HTR-8/SVneo (cell line): Measurements from ENCODE around the gene USP17L17.
A peak's percentile ranks its signal among the peaks of the same experiment; 100 is the strongest.
"Not testable (repeated sequence)": the region's sequence is repeated elsewhere in the genome, so short reads cannot be mapped to it uniquely, and the experiment has no call there.

Experiments
- DNase-seq: peaks from one replicate; pipeline ENCODE4 v3.0.0; 2011; ENCODE audit warnings: low spot score, mixed read lengths; ENCODE audit not compliant: insufficient read length
- FAIRE-seq: peaks from 2 replicates; lab custom pipeline; 2011; peaks lifted over from hg19 to GRCh38; lab: Jason Lieb, UNC

Gene USP17L17, protein sequence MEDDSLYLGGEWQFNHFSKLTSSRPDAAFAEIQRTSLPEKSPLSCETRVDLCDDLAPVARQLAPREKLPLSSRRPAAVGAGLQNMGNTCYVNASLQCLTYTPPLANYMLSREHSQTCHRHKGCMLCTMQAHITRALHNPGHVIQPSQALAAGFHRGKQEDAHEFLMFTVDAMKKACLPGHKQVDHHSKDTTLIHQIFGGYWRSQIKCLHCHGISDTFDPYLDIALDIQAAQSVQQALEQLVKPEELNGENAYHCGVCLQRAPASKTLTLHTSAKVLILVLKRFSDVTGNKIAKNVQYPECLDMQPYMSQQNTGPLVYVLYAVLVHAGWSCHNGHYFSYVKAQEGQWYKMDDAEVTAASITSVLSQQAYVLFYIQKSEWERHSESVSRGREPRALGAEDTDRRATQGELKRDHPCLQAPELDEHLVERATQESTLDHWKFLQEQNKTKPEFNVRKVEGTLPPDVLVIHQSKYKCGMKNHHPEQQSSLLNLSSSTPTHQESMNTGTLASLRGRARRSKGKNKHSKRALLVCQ

GRCh38 chr4:9243579-9243978 lies at the start of gene USP17L17:
USP17L17 (plus strand) TSS chr4:9243879; CDS start chr4:9243879, 0 bp downstream.
- DNase-seq, FAIRE-seq: not testable (repeated sequence)

DNA sequence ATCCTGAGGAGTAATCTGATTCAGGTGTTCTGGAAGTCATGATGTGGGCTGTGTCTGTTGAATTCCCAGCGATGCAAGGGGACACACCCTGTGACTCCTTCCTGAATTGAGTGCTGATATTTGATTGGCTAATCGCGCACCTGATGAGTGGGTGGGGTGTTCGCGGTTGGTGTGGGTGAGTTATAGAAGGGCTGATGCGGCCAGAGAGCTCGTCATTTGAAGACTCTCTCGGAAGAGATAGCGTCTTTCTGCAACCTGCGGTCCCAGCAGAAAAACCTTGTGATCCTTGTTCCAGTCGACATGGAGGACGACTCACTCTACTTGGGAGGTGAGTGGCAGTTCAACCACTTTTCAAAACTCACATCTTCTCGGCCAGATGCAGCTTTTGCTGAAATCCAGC lies 33.3 kb upstream of the USP17L17 start, which contains the start of gene USP17L10:
TSS of gene USP17L10 (plus strand) at position 301 of the 400 bp plus-strand sequence. CDS start at position 301, 0 bp downstream.
- DNase-seq, FAIRE-seq: not testable (repeated sequence)

- DNase-seq, FAIRE-seq: not testable (repeated sequence)
Observed at GRCh38 chr4:9214701-9215100, 29.0 kb upstream of the USP17L17 start.

GRCh38 chr4:9215105-9215504 lies 28.6 kb upstream of the USP17L17 start, which contains the start of gene USP17L11:
USP17L11 (plus strand) TSS chr4:9215405; CDS start chr4:9215405, 0 bp downstream.
- not testable (repeated sequence) for FAIRE-seq, DNase-seq

DNA sequence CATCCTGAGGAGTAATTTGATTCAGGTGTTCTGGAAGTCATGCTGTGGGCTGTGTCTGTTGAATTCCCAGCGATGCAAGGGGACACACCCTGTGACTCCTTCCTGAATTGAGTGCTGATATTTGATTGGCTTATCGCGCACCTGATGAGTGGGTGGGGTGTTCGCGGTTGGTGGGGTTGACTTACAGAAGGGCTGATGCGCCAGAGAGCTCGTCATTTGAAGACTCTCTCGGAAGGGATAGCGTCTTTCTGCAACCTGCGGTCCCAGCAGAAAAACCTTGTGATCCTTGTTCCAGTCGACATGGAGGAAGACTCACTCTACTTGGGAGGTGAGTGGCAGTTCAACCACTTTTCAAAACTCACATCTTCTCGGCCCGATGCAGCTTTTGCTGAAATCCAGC lies 23.8 kb upstream of the USP17L17 start, which contains the start of gene USP17L12:
TSS of gene USP17L12 (plus strand) at position 301 of the 400 bp plus-strand sequence. CDS start at position 301, 0 bp downstream.
- FAIRE-seq = not testable (repeated sequence)

GRCh38 chr4:9224596-9224995 lies 19.1 kb upstream of the USP17L17 start, which contains the start of gene USP17L13:
USP17L13 (plus strand) TSS chr4:9224896; CDS start chr4:9224896, 0 bp downstream.
- not testable (repeated sequence) for DNase-seq, FAIRE-seq

More for the DNA sequence above, 23.8 kb upstream of the USP17L17 start, which contains the start of gene USP17L12:
- DNase-seq = not testable (repeated sequence)

GRCh38 chr4:9230249-9230648 lies 13.4 kb upstream of the USP17L17 start:
- not testable (repeated sequence) for DNase-seq, FAIRE-seq

DNA sequence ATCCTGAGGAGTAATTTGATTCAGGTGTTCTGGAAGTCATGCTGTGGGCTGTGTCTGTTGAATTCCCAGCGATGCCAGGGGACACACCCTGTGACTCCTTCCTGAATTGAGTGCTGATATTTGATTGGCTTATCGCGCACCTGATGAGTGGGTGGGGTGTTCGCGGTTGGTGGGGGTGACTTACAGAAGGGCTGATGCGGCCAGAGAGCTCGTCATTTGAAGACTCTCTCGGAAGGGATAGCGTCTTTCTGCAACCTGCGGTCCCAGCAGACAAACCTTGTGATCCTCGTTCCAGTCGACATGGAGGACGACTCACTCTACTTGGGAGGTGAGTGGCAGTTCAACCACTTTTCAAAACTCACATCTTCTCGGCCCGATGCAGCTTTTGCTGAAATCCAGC lies 9.6 kb upstream of the USP17L17 start, which contains the start of gene USP17L15:
TSS of gene USP17L15 (plus strand) at position 301 of the 400 bp plus-strand sequence. CDS start at position 301, 0 bp downstream.
- not testable (repeated sequence) for DNase-seq, FAIRE-seq

GRCh38 chr4:9238461-9238860 lies 5.2 kb upstream of the USP17L17 start:
- not testable (repeated sequence) for FAIRE-seq, DNase-seq

- FAIRE-seq = peak; percentile 4
- DNase-seq = not testable (repeated sequence)
Observed at GRCh38 chr4:9247953-9248680, 4.4 kb downstream of the USP17L17 start, which contains the start of gene USP17L18. USP17L18 (plus strand) TSS chr4:9248630; CDS start chr4:9248630, 0 bp downstream.

GRCh38 chr4:9253078-9253477 lies 9.4 kb downstream of the USP17L17 start, which contains the start of gene USP17L19:
USP17L19 (plus strand) TSS chr4:9253378; CDS start chr4:9253378, 0 bp downstream.
- not testable (repeated sequence) for DNase-seq, FAIRE-seq

DNA sequence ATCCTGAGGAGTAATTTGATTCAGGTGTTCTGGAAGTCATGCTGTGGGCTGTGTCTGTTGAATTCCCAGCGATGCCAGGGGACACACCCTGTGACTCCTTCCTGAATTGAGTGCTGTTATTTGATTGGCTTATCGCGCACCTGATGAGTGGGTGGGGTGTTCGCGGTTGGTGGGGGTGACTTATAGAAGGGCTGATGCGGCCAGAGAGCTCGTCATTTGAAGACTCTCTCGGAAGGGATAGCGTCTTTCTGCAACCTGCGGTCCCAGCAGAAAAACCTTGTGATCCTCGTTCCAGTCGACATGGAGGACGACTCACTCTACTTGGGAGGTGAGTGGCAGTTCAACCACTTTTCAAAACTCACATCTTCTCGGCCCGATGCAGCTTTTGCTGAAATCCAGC lies 14.1 kb downstream of the USP17L17 start, which contains the start of gene USP17L20:
TSS of gene USP17L20 (plus strand) at position 301 of the 400 bp plus-strand sequence. CDS start at position 301, 0 bp downstream.
- DNase-seq, FAIRE-seq: not testable (repeated sequence)

GRCh38 chr4:9262572-9262971 lies 18.9 kb downstream of the USP17L17 start, which contains the start of gene USP17L21:
USP17L21 (plus strand) TSS chr4:9262872; CDS start chr4:9262872, 0 bp downstream.
- not testable (repeated sequence) for FAIRE-seq, DNase-seq

DNA sequence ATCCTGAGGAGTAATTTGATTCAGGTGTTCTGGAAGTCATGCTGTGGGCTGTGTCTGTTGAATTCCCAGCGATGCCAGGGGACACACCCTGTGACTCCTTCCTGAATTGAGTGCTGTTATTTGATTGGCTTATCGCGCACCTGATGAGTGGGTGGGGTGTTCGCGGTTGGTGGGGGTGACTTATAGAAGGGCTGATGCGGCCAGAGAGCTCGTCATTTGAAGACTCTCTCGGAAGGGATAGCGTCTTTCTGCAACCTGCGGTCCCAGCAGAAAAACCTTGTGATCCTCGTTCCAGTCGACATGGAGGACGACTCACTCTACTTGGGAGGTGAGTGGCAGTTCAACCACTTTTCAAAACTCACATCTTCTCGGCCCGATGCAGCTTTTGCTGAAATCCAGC lies 23.6 kb downstream of the USP17L17 start, which contains the start of gene USP17L22:
TSS of gene USP17L22 (plus strand) at position 301 of the 400 bp plus-strand sequence. CDS start at position 301, 0 bp downstream.
- FAIRE-seq, DNase-seq: not testable (repeated sequence)

GRCh38 chr4:9271719-9272118 lies 28.0 kb downstream of the USP17L17 start:
- not testable (repeated sequence) for DNase-seq, FAIRE-seq
